GM21528 (cell line): ENCODE measurements around the gene BARX1.
"Not testable (repeated sequence)": the region's sequence is repeated elsewhere in the genome, so short reads cannot be mapped to it uniquely, and the experiment has no call there.

Experiments used
- ATAC-seq: cut with Tn5 transposase; IDR thresholded peaks from one replicate; pipeline ENCODE4 v1.9.1; 2021; ENCODE audit warnings: mild to moderate bottlenecking, moderate library complexity; ENCODE audit not compliant: unreplicated experiment, low FRiP score

Gene BARX1

GRCh38 chr9:93955111-93955980 is at the start of gene BARX1:
Gene BARX1, minus strand, starts transcription at chr9:93955355. Its CDS starts 209 bp downstream, at chr9:93955146.
- ATAC-seq: no peak

- ATAC-seq: no peak
Measured at GRCh38 chr9:94002316-94003140, 47.4 kb upstream of the BARX1 start.

GRCh38 chr9:93996863-93997262 is 41.7 kb upstream of the BARX1 start:
- ATAC-seq: no peak

GRCh38 chr9:93996367-93996766 is 41.2 kb upstream of the BARX1 start:
- no peak for ATAC-seq

GRCh38 chr9:93994545-93994944 is 39.4 kb upstream of the BARX1 start:
- ATAC-seq: no peak

GRCh38 chr9:93994132-93994531 is 39.0 kb upstream of the BARX1 start:
- ATAC-seq: no peak

GRCh38 chr9:93992830-93993229 is 37.7 kb upstream of the BARX1 start:
- no peak for ATAC-seq

- ATAC-seq: no peak
Measured at GRCh38 chr9:93990448-93990847, 35.3 kb upstream of the BARX1 start.

- no peak for ATAC-seq
Measured at GRCh38 chr9:93988056-93988455, 32.9 kb upstream of the BARX1 start.

- ATAC-seq: no peak
Measured at GRCh38 chr9:93984860-93985259, 29.7 kb upstream of the BARX1 start.

- ATAC-seq: no peak
Measured at GRCh38 chr9:93983875-93984274, 28.7 kb upstream of the BARX1 start.

- ATAC-seq: no peak
Measured at GRCh38 chr9:93979721-93980120, 24.6 kb upstream of the BARX1 start.

- ATAC-seq: no peak
Measured at GRCh38 chr9:93978551-93978950, 23.4 kb upstream of the BARX1 start.

GRCh38 chr9:93976973-93977372 is 21.8 kb upstream of the BARX1 start:
- no peak for ATAC-seq

GRCh38 chr9:93976081-93976480 is 20.9 kb upstream of the BARX1 start:
- no peak for ATAC-seq

GRCh38 chr9:93975262-93975661 is 20.1 kb upstream of the BARX1 start:
- no peak for ATAC-seq

- no peak for ATAC-seq
Measured at GRCh38 chr9:93974151-93974550, 19.0 kb upstream of the BARX1 start.

GRCh38 chr9:93972655-93973054 is 17.5 kb upstream of the BARX1 start:
- ATAC-seq: not testable (repeated sequence)

GRCh38 chr9:93969328-93969661 is 14.1 kb upstream of the BARX1 start:
- no peak for ATAC-seq

GRCh38 chr9:93968451-93969327 is 13.5 kb upstream of the BARX1 start:
- no peak for ATAC-seq
